Panc1 (cell line): Measurements from ENCODE around the gene RASSF8. TPM values are rescaled to one million over a fixed set of nuclear protein-coding genes. Genes with fewer than 3 reads are reported as not detected.
A peak's percentile ranks its signal among the peaks of the same experiment; 100 is the strongest.

Experiments
- ATAC-seq: fragments of 200-7000 bp; cut with Tn5 transposase; 2 replicates; pipeline ENCODE4 v1.9.1; 2020; ENCODE audit warnings: mild to moderate bottlenecking, moderate library complexity
- BruUV-seq: library from RNA; stranded (reverse); fragments of 400-500 nt; replicated peaks from 2 replicates; lab custom pipeline; 2021; lab: Mats Ljungman, UMichigan
- CTCF ChIA-PET: fragments of 300-600 bp; sonication (Branson Sonifier 250); formaldehyde crosslinking; loops from one replicate; lab custom pipeline; 2022; ENCODE audit warnings: antibody characterized with exemption; lab: Charles Lee
- POLR2A ChIA-PET: fragments of 300-600 bp; sonication (Branson Sonifier 250); formaldehyde crosslinking; loops from one replicate; lab custom pipeline; 2022; ENCODE audit warnings: antibody characterized with exemption; lab: Charles Lee
- DNase-seq: peaks from one replicate; pipeline ENCODE4 v3.0.0-alpha.2; 2010; ENCODE audit warnings: low read depth, low spot score
- H3K27ac ChIP-seq: 2 replicates; pipeline ENCODE4 v1.5.1; 2011; ENCODE audit warnings: mild to moderate bottlenecking, low read length, inconsistent platforms
- H3K27me3 ChIP-seq: fragments of 200-500 bp; sonication (Bioruptor generic); 2 replicates; pipeline ENCODE4 v1.6.0; 2014; ENCODE audit warnings: low read length, inconsistent platforms; ENCODE audit not compliant: control insufficient read depth, insufficient read depth
- H3K36me3 ChIP-seq: fragments of 200-500 bp; sonication (Bioruptor generic); 2 replicates; pipeline ENCODE4 v1.5.1; 2014; ENCODE audit warnings: inconsistent platforms, mild to moderate bottlenecking, low read length, moderate library complexity; ENCODE audit not compliant: control insufficient read depth, insufficient read depth
- H3K4me1 ChIP-seq: 2 replicates; pipeline ENCODE4 v1.5.1; 2011; ENCODE audit warnings: inconsistent platforms, mild to moderate bottlenecking, low read length, moderate library complexity; ENCODE audit not compliant: control insufficient read depth, insufficient read depth
- H3K4me3 ChIP-seq, 2 experiments: 2 replicates each; pipeline ENCODE4 v1.5.1; 2011 to 2012; ENCODE audit warnings: low read depth in 2 of 2, low read length in 2 of 2, mild to moderate bottlenecking in 2 of 2, inconsistent platforms in 1 of 2, moderate library complexity in 1 of 2
- H3K9me3 ChIP-seq: fragments of 200-500 bp; sonication (Bioruptor generic); 2 replicates; pipeline ENCODE4 v1.5.1; 2014; ENCODE audit warnings: low read depth, mild to moderate bottlenecking, inconsistent platforms, low read length, moderate library complexity; ENCODE audit not compliant: control insufficient read depth, insufficient read depth
- POLR2AphosphoS5 ChIP-seq: IDR thresholded peaks from 2 replicates; pipeline ENCODE4 v1.6.1; 2012; ENCODE audit warnings: mild to moderate bottlenecking, low read depth, low read length, moderate library complexity
- SIN3A ChIP-seq: IDR thresholded peaks from 2 replicates; pipeline ENCODE4 v1.6.1; 2012; ENCODE audit warnings: low read depth, mild to moderate bottlenecking, low read length, moderate library complexity, borderline replicate concordance; ENCODE audit not compliant: insufficient read depth
- TCF7L2 ChIP-seq: IDR thresholded peaks from 2 replicates; pipeline ENCODE4 v1.6.1; 2011; ENCODE audit warnings: mild to moderate bottlenecking, low read depth, low read length, inconsistent platforms
- in situ Hi-C: cut with HindIII; loops from 2 replicates; pipeline ENCODE4 v1.10.0; 2016; ENCODE audit warnings: low sequenced_read_pairs, low pct_unique_long_range_greater_than_20kb
- intact Hi-C: fragments of 100-400 bp; cut with micrococcal nuclease; formaldehyde crosslinking; loops from one replicate; pipeline ENCODE4 v1.10.0; 2022; ENCODE audit not compliant: unreplicated experiment
- total RNA-seq: library from RNA; stranded (reverse); gene quantifications from one replicate; pipeline ENCODE4 v1.2.1, GENCODE V29; 2021; ENCODE audit not compliant: unreplicated experiment
- TF ChIP-seq, protein P1 (sequence below), 2 experiments: IDR thresholded peaks; 2 replicates each; pipeline ENCODE4 v1.6.1; 2011 to 2012; ENCODE audit warnings: low read depth in 2 of 2, control low read depth in 1 of 2, low read length in 1 of 2, mild to moderate bottlenecking in 1 of 2, moderate library complexity in 1 of 2; ENCODE audit not compliant: insufficient read depth in 1 of 2
- TF ChIP-seq, protein P2 (sequence below): fragments of 450-650 bp; IDR thresholded peaks from 2 replicates; pipeline ENCODE4 v1.5.1; 2017; ENCODE audit warnings: mild to moderate bottlenecking

The RASSF8 gene
- total RNA-seq, 1 experiment from 2014 or later, result 103 TPM

- no TSS peak for BruUV-seq
- in situ Hi-C loops, result no loop called here
- ChIA-PET CTCF (interaction anchor here (0.6 to 0.7 kb wide), 3 partner anchors 12 to 1195 kb away, joined by 3 to 4 read pairs (median 3); no protein-coding TSS in a partner anchor), POLR2A (no interaction called here)
- DNase-seq (no peak), ATAC-seq (no peak)
- Histone ChIP-seq H3K4me1 (peaks cover 51% of the 10 kb centered on the region), H3K27ac (no peak overlapping the region), H3K27me3 (no peaks in the 10 kb centered on the region), H3K9me3 (no peaks in the 10 kb centered on the region), H3K36me3 (no peaks in the 10 kb centered on the region), H3K4me3 (no peak overlapping the region)
- intact Hi-C loops, result no loop called here
- TF ChIP-seq POLR2AphosphoS5 (no peak), TCF7L2 (no peak)
- TF ChIP-seq, protein P1, sequence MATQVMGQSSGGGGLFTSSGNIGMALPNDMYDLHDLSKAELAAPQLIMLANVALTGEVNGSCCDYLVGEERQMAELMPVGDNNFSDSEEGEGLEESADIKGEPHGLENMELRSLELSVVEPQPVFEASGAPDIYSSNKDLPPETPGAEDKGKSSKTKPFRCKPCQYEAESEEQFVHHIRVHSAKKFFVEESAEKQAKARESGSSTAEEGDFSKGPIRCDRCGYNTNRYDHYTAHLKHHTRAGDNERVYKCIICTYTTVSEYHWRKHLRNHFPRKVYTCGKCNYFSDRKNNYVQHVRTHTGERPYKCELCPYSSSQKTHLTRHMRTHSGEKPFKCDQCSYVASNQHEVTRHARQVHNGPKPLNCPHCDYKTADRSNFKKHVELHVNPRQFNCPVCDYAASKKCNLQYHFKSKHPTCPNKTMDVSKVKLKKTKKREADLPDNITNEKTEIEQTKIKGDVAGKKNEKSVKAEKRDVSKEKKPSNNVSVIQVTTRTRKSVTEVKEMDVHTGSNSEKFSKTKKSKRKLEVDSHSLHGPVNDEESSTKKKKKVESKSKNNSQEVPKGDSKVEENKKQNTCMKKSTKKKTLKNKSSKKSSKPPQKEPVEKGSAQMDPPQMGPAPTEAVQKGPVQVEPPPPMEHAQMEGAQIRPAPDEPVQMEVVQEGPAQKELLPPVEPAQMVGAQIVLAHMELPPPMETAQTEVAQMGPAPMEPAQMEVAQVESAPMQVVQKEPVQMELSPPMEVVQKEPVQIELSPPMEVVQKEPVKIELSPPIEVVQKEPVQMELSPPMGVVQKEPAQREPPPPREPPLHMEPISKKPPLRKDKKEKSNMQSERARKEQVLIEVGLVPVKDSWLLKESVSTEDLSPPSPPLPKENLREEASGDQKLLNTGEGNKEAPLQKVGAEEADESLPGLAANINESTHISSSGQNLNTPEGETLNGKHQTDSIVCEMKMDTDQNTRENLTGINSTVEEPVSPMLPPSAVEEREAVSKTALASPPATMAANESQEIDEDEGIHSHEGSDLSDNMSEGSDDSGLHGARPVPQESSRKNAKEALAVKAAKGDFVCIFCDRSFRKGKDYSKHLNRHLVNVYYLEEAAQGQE (IDR thresholded peaks at IDR 0.05; ENCODE audit: insufficient read depth in 1 of 2, low read depth in 2 of 2, low read length in 1 of 2), result no peak
Observed at GRCh38 chr12:25972783-25973182, 14.3 kb downstream of the RASSF8 start.

DNA sequence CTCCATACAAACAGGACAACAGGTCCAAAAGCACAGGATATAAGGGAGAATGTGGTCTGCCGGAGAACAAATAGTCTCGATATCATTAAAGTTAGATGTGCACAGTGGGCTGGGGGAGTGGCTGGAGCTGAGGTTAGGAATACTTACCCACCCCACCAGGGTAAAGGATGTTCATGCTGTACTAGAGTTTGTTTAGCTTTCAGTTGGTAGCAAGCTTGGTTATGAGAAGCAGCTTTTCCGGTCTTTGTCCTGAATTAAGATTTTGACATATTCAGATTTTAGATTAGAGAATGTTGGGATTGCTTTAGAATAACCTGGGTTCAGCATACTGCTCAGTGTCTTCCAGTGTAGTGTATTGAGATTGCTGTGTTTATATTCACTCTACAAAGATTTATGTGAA lies 16.7 kb downstream of the RASSF8 start:
- Histone ChIP-seq H3K27me3 (no peaks in the 10 kb centered on the region), H3K4me3 (no peak overlapping the region), H3K36me3 (no peaks in the 10 kb centered on the region), H3K9me3 (no peaks in the 10 kb centered on the region), H3K4me1 (peaks cover 57% of the 10 kb centered on the region), H3K27ac (no peak overlapping the region)
- intact Hi-C loops, result no loop called here
- ChIA-PET CTCF (interaction anchor here (1.0 kb wide), 1 partner anchor 49 kb away, joined by 3 read pairs; no protein-coding TSS in a partner anchor), POLR2A (interaction anchor here (0.7 kb wide), 1 partner anchor 212 kb away, joined by 3 read pairs; no protein-coding TSS in a partner anchor)
- DNase-seq, result no peak
- no TSS peak for BruUV-seq
- TF ChIP-seq POLR2AphosphoS5, result no peak
- TF ChIP-seq, protein P2, sequence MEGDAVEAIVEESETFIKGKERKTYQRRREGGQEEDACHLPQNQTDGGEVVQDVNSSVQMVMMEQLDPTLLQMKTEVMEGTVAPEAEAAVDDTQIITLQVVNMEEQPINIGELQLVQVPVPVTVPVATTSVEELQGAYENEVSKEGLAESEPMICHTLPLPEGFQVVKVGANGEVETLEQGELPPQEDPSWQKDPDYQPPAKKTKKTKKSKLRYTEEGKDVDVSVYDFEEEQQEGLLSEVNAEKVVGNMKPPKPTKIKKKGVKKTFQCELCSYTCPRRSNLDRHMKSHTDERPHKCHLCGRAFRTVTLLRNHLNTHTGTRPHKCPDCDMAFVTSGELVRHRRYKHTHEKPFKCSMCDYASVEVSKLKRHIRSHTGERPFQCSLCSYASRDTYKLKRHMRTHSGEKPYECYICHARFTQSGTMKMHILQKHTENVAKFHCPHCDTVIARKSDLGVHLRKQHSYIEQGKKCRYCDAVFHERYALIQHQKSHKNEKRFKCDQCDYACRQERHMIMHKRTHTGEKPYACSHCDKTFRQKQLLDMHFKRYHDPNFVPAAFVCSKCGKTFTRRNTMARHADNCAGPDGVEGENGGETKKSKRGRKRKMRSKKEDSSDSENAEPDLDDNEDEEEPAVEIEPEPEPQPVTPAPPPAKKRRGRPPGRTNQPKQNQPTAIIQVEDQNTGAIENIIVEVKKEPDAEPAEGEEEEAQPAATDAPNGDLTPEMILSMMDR, result 0 out of 2 replicates have a peak, but pooled peaks have one; percentile 10
- in situ Hi-C loops, result no loop called here
- no peak for ATAC-seq

- ChIA-PET CTCF (interaction anchor here (1.0 kb wide), 1 partner anchor 48 kb away, joined by 3 read pairs; no protein-coding TSS in a partner anchor), POLR2A (no interaction called here)
- in situ Hi-C loops (no loop called here), intact Hi-C loops (no loop called here)
- H3K36me3 ChIP-seq, result no peaks in the 10 kb centered on the region
- no peaks in the 10 kb centered on the region for H3K27me3 ChIP-seq
- H3K9me3 ChIP-seq, result no peaks in the 10 kb centered on the region
- no peak for DNase-seq
- H3K4me1 ChIP-seq, result peaks cover 54% of the 10 kb centered on the region
- no TSS peak for BruUV-seq
- ATAC-seq, result peak; percentile 67
- H3K27ac ChIP-seq, result peak overlapping the region; percentile 77
- TF ChIP-seq, protein P1 (IDR thresholded peaks at IDR 0.05; ENCODE audit: insufficient read depth in 1 of 2, low read depth in 2 of 2, low read length in 1 of 2), result no peak
- no peak for TF ChIP-seq TCF7L2
- no peak for TF ChIP-seq POLR2AphosphoS5
- TF ChIP-seq SIN3A, result no peak
- TF ChIP-seq, protein P2, result no peak
- peak overlapping the region; percentile 23 to 50 for H3K4me3 ChIP-seq
Observed at GRCh38 chr12:25975682-25976081, 17.2 kb downstream of the RASSF8 start.
